Liver (tissue), 9 donors: ENCODE results near the gene CDC42SE1. TPM values are rescaled to one million over a fixed set of nuclear protein-coding genes. Genes with fewer than 3 reads are reported as not detected.

Experiments used
- DNase-seq: peaks from one replicate; pipeline ENCODE4 v3.0.0-alpha.2; 2017; ENCODE audit warnings: low spot score
- H3K27ac ChIP-seq, 2 donors: one replicate each; pipeline ENCODE4 v1.7.0; 2013; ENCODE audit warnings: inconsistent platforms in 2 of 2, low read length in 2 of 2, control low read depth in 1 of 2, low read depth in 1 of 2, mild to moderate bottlenecking in 1 of 2
- H3K27me3 ChIP-seq, 4 donors: one replicate each; pipeline versions ENCODE4 v1.6.1 to v1.7.0; 2013; ENCODE audit warnings: low read length in 3 of 4, inconsistent platforms in 1 of 4, mild to moderate bottlenecking in 1 of 4, moderate library complexity in 1 of 4; ENCODE audit not compliant: control insufficient read depth in 4 of 4, insufficient read depth in 4 of 4
- H3K36me3 ChIP-seq, 4 donors: one replicate each; pipeline versions ENCODE4 v1.6.1 to v1.7.0; 2013; ENCODE audit warnings: low read length in 3 of 4, mild to moderate bottlenecking in 3 of 4, low read depth in 1 of 4, moderate library complexity in 1 of 4; ENCODE audit not compliant: control insufficient read depth in 4 of 4, insufficient read depth in 3 of 4
- H3K4me1 ChIP-seq, 4 donors: one replicate each; pipeline versions ENCODE4 v1.6.1 to v1.7.0; 2013; ENCODE audit warnings: low read length in 3 of 4, mild to moderate bottlenecking in 3 of 4, moderate library complexity in 1 of 4; ENCODE audit not compliant: control insufficient read depth in 4 of 4, insufficient read depth in 4 of 4
- H3K4me3 ChIP-seq, 3 donors: one replicate each; pipeline versions ENCODE4 v1.6.1 to v1.7.0; 2013; ENCODE audit warnings: low read length in 3 of 3, control low read depth in 1 of 3, low read depth in 1 of 3, mild to moderate bottlenecking in 1 of 3
- H3K9ac ChIP-seq, 2 donors: one replicate each; pipeline ENCODE4 v1.7.0; 2013; ENCODE audit warnings: low read length in 2 of 2, mild to moderate bottlenecking in 2 of 2, moderate library complexity in 2 of 2, control low read depth in 1 of 2, low read depth in 1 of 2
- H3K9me3 ChIP-seq, 4 donors: one replicate each; pipeline versions ENCODE4 v1.6.1 to v1.7.0; 2013; ENCODE audit warnings: low read length in 3 of 4; ENCODE audit not compliant: control insufficient read depth in 4 of 4
- ATF3 ChIP-seq: IDR thresholded peaks from 2 replicates; pipeline ENCODE4 v1.6.1; 2016; ENCODE audit warnings: antibody characterized with exemption
- CTCF ChIP-seq: fragments of 150-350 bp; IDR thresholded peaks from 2 replicates; pipeline ENCODE4 v1.5.1; 2017; ENCODE audit warnings: improper control_type of control experiment, low read depth, low read length; ENCODE audit not compliant: missing input control
- FOXA1 ChIP-seq: IDR thresholded peaks from 2 replicates; pipeline ENCODE4 v1.6.1; 2016; ENCODE audit warnings: antibody characterized with exemption
- FOXA2 ChIP-seq: IDR thresholded peaks from 2 replicates; pipeline ENCODE4 v1.6.1; 2016; ENCODE audit warnings: antibody characterized with exemption
- GABPA ChIP-seq, 2 donors: IDR thresholded peaks in 1 of 2; conservative IDR thresholded peaks in 1 of 2; 2 replicates each; pipeline ENCODE4 v1.6.1; 2016; ENCODE audit warnings: antibody characterized with exemption in 2 of 2, mild to moderate bottlenecking in 1 of 2, moderate library complexity in 1 of 2
- HNF4A ChIP-seq, 2 donors: conservative IDR thresholded peaks; 2 replicates each; pipeline ENCODE4 v1.6.1; 2016; ENCODE audit warnings: antibody characterized with exemption in 2 of 2, mild to moderate bottlenecking in 2 of 2
- HNF4G ChIP-seq: IDR thresholded peaks from 2 replicates; pipeline ENCODE4 v1.6.1; 2016; ENCODE audit warnings: antibody characterized with exemption
- JUND ChIP-seq, 2 donors: IDR thresholded peaks; 2 replicates each; pipeline ENCODE4 v1.6.1; 2016; ENCODE audit warnings: antibody characterized with exemption in 2 of 2
- NR2F2 ChIP-seq: IDR thresholded peaks from 2 replicates; pipeline ENCODE4 v1.6.1; 2016; ENCODE audit warnings: antibody characterized with exemption
- RAD21 ChIP-seq, 2 donors: IDR thresholded peaks; 2 replicates each; pipeline ENCODE4 v1.6.1; 2016; ENCODE audit warnings: antibody characterized with exemption in 2 of 2, mild to moderate bottlenecking in 2 of 2
- RXRA ChIP-seq, 2 donors: IDR thresholded peaks; 2 replicates each; pipeline ENCODE4 v1.6.1; 2017 to 2018; ENCODE audit warnings: antibody characterized with exemption in 2 of 2, mild to moderate bottlenecking in 1 of 2
- TAF1 ChIP-seq: conservative IDR thresholded peaks from 2 replicates; pipeline ENCODE4 v1.6.1; 2016; ENCODE audit warnings: antibody characterized with exemption, mild to moderate bottlenecking
- YY1 ChIP-seq: IDR thresholded peaks from 2 replicates; pipeline ENCODE4 v1.6.1; 2016; ENCODE audit warnings: antibody characterized with exemption, mild to moderate bottlenecking
- whole genome bisulfite sequencing: extraction: QIAGEN DNeasy Blood & Tissue Kit; methylation state at CpG from one replicate; pipeline ENCODE4 v1.1.7; 2013; 5-methylcytosine and 5-hydroxymethylcytosine counted together
- polyA plus RNA-seq, 2 donors: library from polyadenylated mRNA; stranded (reverse) in 1 of 2; unstranded in 1 of 2; fragments of 200-250 nt in 1 of 2; fragments of >200 nt in 1 of 2; fragmentation: Nextera tagmentation in 1 of 2; extraction: Ambion mirVana in 1 of 2; gene quantifications; one replicate each; pipeline versions ENCODE4 v1.2.1 to v1.2.3, GENCODE V29; 2013 to 2015
- total RNA-seq, 2 donors: library from RNA; depleted of rRNA; stranded (reverse); fragments of >200 nt; gene quantifications; one replicate each; pipeline ENCODE4 v1.2.3, GENCODE V29; 2014
- TF ChIP-seq, protein P1 (sequence below): IDR thresholded peaks from 2 replicates; pipeline ENCODE4 v1.6.1; 2016; ENCODE audit warnings: antibody characterized with exemption
- TF ChIP-seq, protein P2 (sequence below): IDR thresholded peaks from 2 replicates; pipeline ENCODE4 v1.6.1; 2016; ENCODE audit warnings: antibody characterized with exemption, mild to moderate bottlenecking
- TF ChIP-seq, protein P3 (sequence below): IDR thresholded peaks from 2 replicates; pipeline ENCODE4 v1.6.1; 2016; ENCODE audit warnings: antibody characterized with exemption
- donor health status: healthy.
- donor health status: healthy.
- donor health status: healthy.
- donor health status: healthy.
- donor health status: healthy.

CDC42SE1 gene
- total and polyA plus RNA-seq, 4 donors: 9.5 to 28.1 (median 16.7) TPM

- H3K4me3 ChIP-seq: peak overlapping the region; percentile 70 to 83 (median 81)
- peak overlapping the region; percentile 63 to 76 for H3K9ac ChIP-seq
- H3K27ac ChIP-seq: peak overlapping the region; percentile 71 to 73
- TF ChIP-seq GABPA (IDR thresholded peaks at IDR 0.05 in 1 of 2, conservative IDR thresholded peaks at IDR 0.05 in 1 of 2): no peak
- TF ChIP-seq, protein P1, sequence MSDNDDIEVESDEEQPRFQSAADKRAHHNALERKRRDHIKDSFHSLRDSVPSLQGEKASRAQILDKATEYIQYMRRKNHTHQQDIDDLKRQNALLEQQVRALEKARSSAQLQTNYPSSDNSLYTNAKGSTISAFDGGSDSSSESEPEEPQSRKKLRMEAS: no peak
- TF ChIP-seq NR2F2: no peak
- peak; percentile 91 for TF ChIP-seq YY1
- peak; percentile 53 for TF ChIP-seq CTCF
- TF ChIP-seq RAD21 (IDR thresholded peaks at IDR 0.05): peak; percentile 26 to 54
- no peak for TF ChIP-seq ATF3
- TF ChIP-seq, protein P2, sequence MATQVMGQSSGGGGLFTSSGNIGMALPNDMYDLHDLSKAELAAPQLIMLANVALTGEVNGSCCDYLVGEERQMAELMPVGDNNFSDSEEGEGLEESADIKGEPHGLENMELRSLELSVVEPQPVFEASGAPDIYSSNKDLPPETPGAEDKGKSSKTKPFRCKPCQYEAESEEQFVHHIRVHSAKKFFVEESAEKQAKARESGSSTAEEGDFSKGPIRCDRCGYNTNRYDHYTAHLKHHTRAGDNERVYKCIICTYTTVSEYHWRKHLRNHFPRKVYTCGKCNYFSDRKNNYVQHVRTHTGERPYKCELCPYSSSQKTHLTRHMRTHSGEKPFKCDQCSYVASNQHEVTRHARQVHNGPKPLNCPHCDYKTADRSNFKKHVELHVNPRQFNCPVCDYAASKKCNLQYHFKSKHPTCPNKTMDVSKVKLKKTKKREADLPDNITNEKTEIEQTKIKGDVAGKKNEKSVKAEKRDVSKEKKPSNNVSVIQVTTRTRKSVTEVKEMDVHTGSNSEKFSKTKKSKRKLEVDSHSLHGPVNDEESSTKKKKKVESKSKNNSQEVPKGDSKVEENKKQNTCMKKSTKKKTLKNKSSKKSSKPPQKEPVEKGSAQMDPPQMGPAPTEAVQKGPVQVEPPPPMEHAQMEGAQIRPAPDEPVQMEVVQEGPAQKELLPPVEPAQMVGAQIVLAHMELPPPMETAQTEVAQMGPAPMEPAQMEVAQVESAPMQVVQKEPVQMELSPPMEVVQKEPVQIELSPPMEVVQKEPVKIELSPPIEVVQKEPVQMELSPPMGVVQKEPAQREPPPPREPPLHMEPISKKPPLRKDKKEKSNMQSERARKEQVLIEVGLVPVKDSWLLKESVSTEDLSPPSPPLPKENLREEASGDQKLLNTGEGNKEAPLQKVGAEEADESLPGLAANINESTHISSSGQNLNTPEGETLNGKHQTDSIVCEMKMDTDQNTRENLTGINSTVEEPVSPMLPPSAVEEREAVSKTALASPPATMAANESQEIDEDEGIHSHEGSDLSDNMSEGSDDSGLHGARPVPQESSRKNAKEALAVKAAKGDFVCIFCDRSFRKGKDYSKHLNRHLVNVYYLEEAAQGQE: no peak
- no peak for TF ChIP-seq HNF4A (conservative IDR thresholded peaks at IDR 0.05)
- TF ChIP-seq FOXA2: no peak
- TF ChIP-seq FOXA1: no peak
- TF ChIP-seq RXRA (IDR thresholded peaks at IDR 0.05): no peak
- no peak for TF ChIP-seq HNF4G
- TF ChIP-seq TAF1: no peak
- H3K4me1 ChIP-seq: peaks cover 0 to 16% (median 12%) of the 10 kb centered on the region in 4 donors
- H3K9me3 ChIP-seq: no peaks in the 10 kb centered on the region
- DNase-seq: peak; percentile 61
- peaks cover 0 to 21% (median 14%) of the 10 kb centered on the region in 4 donors for H3K36me3 ChIP-seq
- no peaks in the 10 kb centered on the region for H3K27me3 ChIP-seq
- WGBS: under 1% methylated on average over 48 of the region's 48 CpGs
These were observed 11.3 kb downstream of the CDC42SE1 start for GRCh38 chr1:151047925-151048644.

GRCh38 chr1:151047591-151047924 is 11.9 kb downstream of the CDC42SE1 start, which contains the start of gene C1orf56:
C1orf56 (plus strand) TSS chr1:151047751; CDS start chr1:151047848, 97 bp downstream.
- no peaks in the 10 kb centered on the region for H3K9me3 ChIP-seq
- peaks cover 0 to 16% (median 12%) of the 10 kb centered on the region in 4 donors for H3K4me1 ChIP-seq
- peak within 1 kb of the TSS; percentile 71 to 73 for H3K27ac ChIP-seq
- H3K9ac ChIP-seq: peak within 1 kb of the TSS; percentile 63 to 76
- peak; percentile 68 for DNase-seq
- H3K4me3 ChIP-seq: peak within 1 kb of the TSS; percentile 70 to 83 (median 81)
- no peaks in the 10 kb centered on the region for H3K27me3 ChIP-seq
- peaks cover 0 to 15% (median 9%) of the 10 kb centered on the region in 4 donors for H3K36me3 ChIP-seq
- WGBS: under 1% methylated on average over 29 of the region's 29 CpGs
- TF ChIP-seq CTCF (no peak), FOXA2 (no peak), ATF3 (no peak), JUND (IDR thresholded peaks at IDR 0.05) (no peak), TAF1 (no peak)
- TF ChIP-seq, protein P3, sequence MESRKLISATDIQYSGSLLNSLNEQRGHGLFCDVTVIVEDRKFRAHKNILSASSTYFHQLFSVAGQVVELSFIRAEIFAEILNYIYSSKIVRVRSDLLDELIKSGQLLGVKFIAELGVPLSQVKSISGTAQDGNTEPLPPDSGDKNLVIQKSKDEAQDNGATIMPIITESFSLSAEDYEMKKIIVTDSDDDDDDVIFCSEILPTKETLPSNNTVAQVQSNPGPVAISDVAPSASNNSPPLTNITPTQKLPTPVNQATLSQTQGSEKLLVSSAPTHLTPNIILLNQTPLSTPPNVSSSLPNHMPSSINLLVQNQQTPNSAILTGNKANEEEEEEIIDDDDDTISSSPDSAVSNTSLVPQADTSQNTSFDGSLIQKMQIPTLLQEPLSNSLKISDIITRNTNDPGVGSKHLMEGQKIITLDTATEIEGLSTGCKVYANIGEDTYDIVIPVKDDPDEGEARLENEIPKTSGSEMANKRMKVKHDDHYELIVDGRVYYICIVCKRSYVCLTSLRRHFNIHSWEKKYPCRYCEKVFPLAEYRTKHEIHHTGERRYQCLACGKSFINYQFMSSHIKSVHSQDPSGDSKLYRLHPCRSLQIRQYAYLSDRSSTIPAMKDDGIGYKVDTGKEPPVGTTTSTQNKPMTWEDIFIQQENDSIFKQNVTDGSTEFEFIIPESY: no peak
- TF ChIP-seq, protein P2: no peak
